OCI-LY3 (cell line): ENCODE measurements around the gene RNF220.

Experiments
- H2AFZ ChIP-seq: fragments of 200-600, 300-600 bp; shearing (Covaris generic); 2 replicates; pipeline ENCODE4 v1.6.0; 2014; ENCODE audit warnings: antibody characterized with exemption, low read depth, low read length
- H3K27ac ChIP-seq: fragments of 200-600, 300-600 bp; sonication (generic); 2 replicates; pipeline ENCODE4 v1.5.1; 2014; ENCODE audit warnings: mild to moderate bottlenecking, low read length, moderate library complexity, mixed read lengths
- H3K27me3 ChIP-seq: fragments of 200-600, 300-600 bp; sonication (generic); 2 replicates; pipeline ENCODE4 v1.6.1; 2014; ENCODE audit warnings: low read depth, low read length, mixed read lengths
- H3K36me3 ChIP-seq: fragments of 200-600, 300-600 bp; sonication (generic); replicated peaks from 2 replicates; pipeline ENCODE3; 2014; ENCODE audit warnings: low read depth, low read length, mixed read lengths
- H3K4me1 ChIP-seq: fragments of 300-600, 200-600 bp; sonication (generic); 2 replicates; pipeline ENCODE4 v1.6.1; 2014; ENCODE audit warnings: low read length, mixed read lengths
- H3K4me2 ChIP-seq: fragments of 200-600, 300-600 bp; sonication (generic); 2 replicates; pipeline ENCODE4 v1.6.1; 2014; ENCODE audit warnings: low read length, mixed read lengths
- H3K4me3 ChIP-seq: fragments of 300-600, 200-600 bp; sonication (generic); 2 replicates; pipeline ENCODE4 v1.5.1; 2014; ENCODE audit warnings: antibody characterized with exemption, mild to moderate bottlenecking, low read length, moderate library complexity
- H3K79me2 ChIP-seq: fragments of 300-600, 200-600 bp; shearing (Covaris generic); 2 replicates; pipeline ENCODE4 v1.6.1; 2014; ENCODE audit warnings: mild to moderate bottlenecking, low read length, mixed read lengths
- H3K9ac ChIP-seq: fragments of 300-600, 200-600 bp; shearing (Covaris generic); 2 replicates; pipeline ENCODE4 v1.6.0; 2014; ENCODE audit warnings: mild to moderate bottlenecking, low read length, moderate library complexity
- H3K9me3 ChIP-seq: fragments of 200-600, 300-600 bp; shearing (Covaris generic); 2 replicates; pipeline ENCODE4 v1.6.1; 2014; ENCODE audit warnings: low read length, mixed read lengths; ENCODE audit not compliant: insufficient read depth
- H4K20me1 ChIP-seq: fragments of 200-600, 300-600 bp; sonication (generic); 2 replicates; pipeline ENCODE4 v1.6.1; 2016; ENCODE audit warnings: low read length, mixed read lengths; ENCODE audit not compliant: insufficient read depth
- EZH2phosphoT487 ChIP-seq: fragments of 200-600 bp; shearing (Covaris generic); IDR thresholded peaks from 2 replicates; pipeline ENCODE4 v1.6.1; 2018; ENCODE audit warnings: antibody characterized with exemption, mixed run types, low read depth
- TF ChIP-seq, protein P1 (sequence below): fragments of 200-600, 300-600 bp; sonication (generic); IDR thresholded peaks from 2 replicates; pipeline ENCODE4 v1.5.1; 2014; ENCODE audit warnings: antibody characterized with exemption, low read length, low read depth

The RNF220 gene

DNA sequence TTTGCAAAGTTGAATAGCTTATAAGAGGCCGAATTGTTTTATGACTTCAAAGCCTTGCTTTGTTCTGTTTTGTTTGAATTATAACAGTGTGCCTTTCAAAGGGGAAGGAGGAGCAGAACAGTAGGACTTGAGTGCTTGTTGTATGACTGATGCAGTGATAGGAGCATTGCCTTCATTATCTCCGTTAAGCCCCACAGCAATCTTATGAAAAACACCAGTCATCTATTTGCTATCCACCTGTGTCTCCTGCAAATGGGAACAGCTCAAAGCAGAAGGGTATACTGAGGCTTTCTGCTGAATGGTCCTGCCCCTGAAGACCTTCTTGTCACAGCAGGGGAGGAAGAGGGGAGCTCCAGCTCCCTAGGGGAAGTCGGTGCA lies 127.5 kb downstream of the RNF220 start:
- TF ChIP-seq, protein P1, sequence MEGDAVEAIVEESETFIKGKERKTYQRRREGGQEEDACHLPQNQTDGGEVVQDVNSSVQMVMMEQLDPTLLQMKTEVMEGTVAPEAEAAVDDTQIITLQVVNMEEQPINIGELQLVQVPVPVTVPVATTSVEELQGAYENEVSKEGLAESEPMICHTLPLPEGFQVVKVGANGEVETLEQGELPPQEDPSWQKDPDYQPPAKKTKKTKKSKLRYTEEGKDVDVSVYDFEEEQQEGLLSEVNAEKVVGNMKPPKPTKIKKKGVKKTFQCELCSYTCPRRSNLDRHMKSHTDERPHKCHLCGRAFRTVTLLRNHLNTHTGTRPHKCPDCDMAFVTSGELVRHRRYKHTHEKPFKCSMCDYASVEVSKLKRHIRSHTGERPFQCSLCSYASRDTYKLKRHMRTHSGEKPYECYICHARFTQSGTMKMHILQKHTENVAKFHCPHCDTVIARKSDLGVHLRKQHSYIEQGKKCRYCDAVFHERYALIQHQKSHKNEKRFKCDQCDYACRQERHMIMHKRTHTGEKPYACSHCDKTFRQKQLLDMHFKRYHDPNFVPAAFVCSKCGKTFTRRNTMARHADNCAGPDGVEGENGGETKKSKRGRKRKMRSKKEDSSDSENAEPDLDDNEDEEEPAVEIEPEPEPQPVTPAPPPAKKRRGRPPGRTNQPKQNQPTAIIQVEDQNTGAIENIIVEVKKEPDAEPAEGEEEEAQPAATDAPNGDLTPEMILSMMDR, result no peak
- TF ChIP-seq EZH2phosphoT487, result no peak
- peaks cover 26% of the 10 kb centered on the region for H3K4me1 ChIP-seq
- no peaks in the 10 kb centered on the region for H3K9me3 ChIP-seq
- H3K4me3 ChIP-seq, result peak overlapping the region; percentile 50
- no peaks in the 10 kb centered on the region for H3K79me2 ChIP-seq
- H4K20me1 ChIP-seq, result no peaks in the 10 kb centered on the region
- H3K27me3 ChIP-seq, result no peaks in the 10 kb centered on the region
- peak overlapping the region; percentile 42; the same call in 1 of the 2 replicates for H3K9ac ChIP-seq
- no peaks in the 10 kb centered on the region for H3K36me3 ChIP-seq
- H3K4me2 ChIP-seq, result peak overlapping the region; percentile 81
- H2AFZ ChIP-seq, result no peak overlapping the region; the same call in 1 of the 2 replicates
- peak overlapping the region; percentile 83 for H3K27ac ChIP-seq

DNA sequence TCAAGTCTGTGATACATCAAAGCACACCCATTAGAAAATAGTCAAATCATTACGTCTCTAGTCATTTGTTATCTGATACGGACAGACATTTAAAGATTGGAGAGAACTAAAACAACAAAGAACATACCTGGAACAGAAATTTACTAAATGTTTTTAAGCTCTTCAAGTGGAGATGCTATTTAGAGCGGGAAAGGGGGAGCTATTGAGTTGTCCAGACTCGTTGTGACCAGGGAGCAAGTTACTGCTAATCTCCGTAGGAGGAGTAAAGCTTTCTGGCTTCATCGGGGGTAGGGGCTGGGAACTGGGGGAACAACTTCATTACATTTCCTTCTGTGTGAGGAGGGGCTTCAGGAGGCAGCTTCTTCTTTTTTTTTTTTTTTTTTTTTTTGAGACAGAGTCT lies 129.7 kb downstream of the RNF220 start:
- Histone ChIP-seq H4K20me1 (no peaks in the 10 kb centered on the region), H3K27ac (no peak overlapping the region), H3K9ac (no peak overlapping the region), H3K4me2 (no peak overlapping the region), H3K36me3 (no peaks in the 10 kb centered on the region), H3K9me3 (no peaks in the 10 kb centered on the region), H3K4me3 (no peak overlapping the region), H3K79me2 (no peaks in the 10 kb centered on the region), H2AFZ (no peak overlapping the region), H3K4me1 (peaks cover 26% of the 10 kb centered on the region), H3K27me3 (no peaks in the 10 kb centered on the region)
- TF ChIP-seq, protein P1, result no peak
- no peak for TF ChIP-seq EZH2phosphoT487

DNA sequence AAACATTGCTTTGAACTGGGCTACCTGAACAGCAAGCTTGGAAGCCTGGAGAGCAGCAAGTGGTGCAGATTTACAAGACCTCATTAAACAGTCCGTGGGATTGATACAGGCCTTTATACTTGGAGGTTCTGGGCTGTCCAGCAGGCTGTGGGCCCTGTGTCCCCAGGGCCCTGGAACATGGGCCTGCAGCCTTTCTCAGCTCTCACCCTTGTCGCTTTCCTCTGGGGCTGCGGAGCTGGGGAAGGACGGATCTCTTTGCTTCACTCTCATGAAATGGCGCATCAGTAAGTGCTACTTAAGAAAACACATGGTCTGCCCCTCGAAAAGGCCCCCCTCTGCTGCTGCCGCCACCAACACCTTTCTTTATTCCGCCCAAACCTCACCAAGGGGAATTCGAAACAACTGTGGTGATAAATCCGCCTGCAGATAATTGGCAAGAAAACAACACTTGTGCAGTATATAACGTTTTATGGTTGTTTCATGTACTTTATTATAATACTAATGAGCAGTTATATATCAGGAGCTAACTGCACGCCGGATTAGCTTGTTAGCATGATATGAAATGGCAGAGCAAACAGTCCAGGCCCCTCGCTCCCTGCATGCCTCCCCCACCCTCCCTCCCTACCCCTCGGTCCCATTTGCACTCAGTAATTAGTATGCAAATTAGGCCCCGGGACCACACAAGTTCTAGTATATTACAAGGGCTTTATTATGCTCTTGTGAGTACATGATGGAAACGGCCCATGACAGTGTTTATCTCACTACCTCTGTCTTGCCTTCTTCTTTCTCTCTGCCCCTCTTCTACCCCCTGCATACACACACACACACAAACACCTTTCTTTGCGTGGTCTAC lies 131.5 kb downstream of the RNF220 start:
- Histone ChIP-seq H2AFZ (no peak overlapping the region), H3K36me3 (no peaks in the 10 kb centered on the region), H3K27ac (no peak overlapping the region), H3K4me2 (no peak overlapping the region), H3K9me3 (no peaks in the 10 kb centered on the region), H3K4me1 (peaks cover 20% of the 10 kb centered on the region), H4K20me1 (no peaks in the 10 kb centered on the region), H3K27me3 (no peaks in the 10 kb centered on the region), H3K79me2 (no peaks in the 10 kb centered on the region), H3K4me3 (no peak overlapping the region), H3K9ac (no peak overlapping the region)
- TF ChIP-seq, protein P1, result no peak
- TF ChIP-seq EZH2phosphoT487, result no peak

DNA sequence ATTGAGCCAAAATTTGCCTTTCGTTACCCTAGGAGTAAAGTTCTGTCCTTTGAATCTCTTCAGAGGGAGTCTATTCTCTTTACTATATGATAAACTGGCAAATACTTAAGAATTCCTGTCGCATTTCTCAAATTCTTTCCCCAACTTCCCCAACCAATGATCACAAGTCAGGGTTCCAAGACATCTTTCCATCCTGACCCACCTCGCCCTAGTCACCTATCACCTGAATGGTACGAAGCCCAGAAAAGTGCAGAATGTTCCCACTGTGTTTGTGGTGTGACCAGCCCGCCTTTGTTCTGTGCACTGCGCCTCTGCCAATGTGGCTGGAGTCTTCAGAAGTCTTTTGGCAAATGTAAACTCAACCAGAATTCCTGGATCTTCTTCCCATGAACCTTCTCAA lies 132.5 kb downstream of the RNF220 start:
- Histone ChIP-seq H2AFZ (no peak overlapping the region), H3K27ac (no peak overlapping the region), H3K4me2 (no peak overlapping the region), H3K27me3 (no peaks in the 10 kb centered on the region), H3K9ac (no peak overlapping the region), H3K9me3 (no peaks in the 10 kb centered on the region), H3K36me3 (no peaks in the 10 kb centered on the region), H3K4me3 (no peak overlapping the region), H3K4me1 (peaks cover 11% of the 10 kb centered on the region), H3K79me2 (no peaks in the 10 kb centered on the region), H4K20me1 (no peaks in the 10 kb centered on the region)
- TF ChIP-seq EZH2phosphoT487, result no peak
- TF ChIP-seq, protein P1, result no peak
